HepG2 (cell line): ENCODE measurements around the gene CD9. TPM values are rescaled to one million over a fixed set of nuclear protein-coding genes. Genes with fewer than 3 reads are reported as not detected.

ENCODE experiments used
- ARNTL ChIP-seq: sonication (generic); formaldehyde crosslinking; IDR thresholded peaks from 2 replicates; pipeline ENCODE4 v1.4.0; 2020; ENCODE audit warnings: mild to moderate bottlenecking, missing genetic modification reagents
- CSRNP1 ChIP-seq: sonication (generic); formaldehyde crosslinking; IDR thresholded peaks from 2 replicates; pipeline ENCODE4 v1.8.1; 2023; ENCODE audit warnings: mild to moderate bottlenecking, missing genetic modification reagents
- DMTF1 ChIP-seq: sonication (generic); formaldehyde crosslinking; IDR thresholded peaks from 2 replicates; pipeline ENCODE4 v1.4.0; 2020; ENCODE audit warnings: mild to moderate bottlenecking, missing genetic modification reagents
- FIP1L1 ChIP-seq: fragments of 200-400 bp; formaldehyde crosslinking; IDR thresholded peaks from 2 replicates; pipeline ENCODE4 v1.6.1; 2018; ENCODE audit warnings: low read depth, mild to moderate bottlenecking, low read length, moderate library complexity, borderline replicate concordance; ENCODE audit not compliant: insufficient read depth
- FOXP1 ChIP-seq, 2 experiments: fragments of 450-650 bp in 1 of 2; IDR thresholded peaks; 2 replicates each; pipeline ENCODE4 v1.6.1; 2017 to 2018; ENCODE audit warnings: antibody characterized with exemption in 1 of 2
- MYNN ChIP-seq: sonication (generic); formaldehyde crosslinking; IDR thresholded peaks from 2 replicates; pipeline ENCODE4 v1.4.0; 2020; ENCODE audit warnings: mild to moderate bottlenecking, low read depth, missing genetic modification reagents
- ONECUT2 ChIP-seq: sonication (generic); formaldehyde crosslinking; IDR thresholded peaks from 2 replicates; pipeline ENCODE4 v1.4.0; 2020; ENCODE audit warnings: missing genetic modification reagents
- TMF1 ChIP-seq: sonication (generic); formaldehyde crosslinking; IDR thresholded peaks from 2 replicates; pipeline ENCODE4 v1.8.1; 2022; ENCODE audit warnings: low read depth, missing genetic modification reagents
- UBTF ChIP-seq: sonication (generic); formaldehyde crosslinking; IDR thresholded peaks from 2 replicates; pipeline ENCODE4 v1.4.0; 2020; ENCODE audit warnings: mild to moderate bottlenecking, missing genetic modification reagents
- ZBTB1 ChIP-seq: sonication (generic); formaldehyde crosslinking; IDR thresholded peaks from 2 replicates; pipeline ENCODE4 v1.4.0; 2020; ENCODE audit warnings: missing genetic modification reagents, borderline replicate concordance
- ZBTB4 ChIP-seq: sonication (generic); formaldehyde crosslinking; IDR thresholded peaks from 2 replicates; pipeline ENCODE4 v1.4.0; 2020; ENCODE audit warnings: missing genetic modification reagents, mild to moderate bottlenecking, borderline replicate concordance
- ZFP82 ChIP-seq: sonication (generic); formaldehyde crosslinking; IDR thresholded peaks from 2 replicates; pipeline ENCODE4 v1.5.1; 2020; ENCODE audit warnings: mild to moderate bottlenecking, missing genetic modification reagents, borderline replicate concordance
- ZNF10 ChIP-seq: sonication (generic); formaldehyde crosslinking; IDR thresholded peaks from 2 replicates; pipeline ENCODE4 v1.4.0; 2020; ENCODE audit warnings: mild to moderate bottlenecking, low read depth, missing genetic modification reagents, borderline replicate concordance
- ZNF496 ChIP-seq: sonication (generic); formaldehyde crosslinking; IDR thresholded peaks from 2 replicates; pipeline ENCODE4 v1.8.1; 2023; ENCODE audit warnings: mild to moderate bottlenecking, moderate library complexity, missing genetic modification reagents; ENCODE audit not compliant: insufficient replicate concordance
- ZNF614 ChIP-seq: IDR thresholded peaks from 2 replicates; pipeline ENCODE4 v1.6.1; 2018; ENCODE audit warnings: missing biosample characterization, missing genetic modification reagents, inconsistent platforms, borderline replicate concordance
- ZNF766 ChIP-seq: sonication (generic); formaldehyde crosslinking; IDR thresholded peaks from 2 replicates; pipeline ENCODE4 v1.5.0; 2020; ENCODE audit warnings: missing genetic modification reagents, borderline replicate concordance
- ZSCAN29 ChIP-seq: sonication (generic); formaldehyde crosslinking; conservative IDR thresholded peaks from 2 replicates; pipeline ENCODE4 v1.4.0; 2020; ENCODE audit warnings: mild to moderate bottlenecking, missing genetic modification reagents
- ZSCAN31 ChIP-seq: sonication (generic); formaldehyde crosslinking; IDR thresholded peaks from 2 replicates; pipeline ENCODE4 v1.5.0; 2020; ENCODE audit warnings: low read depth, mild to moderate bottlenecking, missing genetic modification reagents
- polyA plus RNA-seq, 8 experiments: library from polyadenylated mRNA; depleted of rRNA in 3 of 8; stranded (reverse) in 7 of 8; unstranded in 1 of 8; fragments of >200 nt; fragmentation: Illumina TruSeq in 4 of 8; extraction: Trizol in 4 of 8; gene quantifications; 2 replicates each; pipeline versions ENCODE4 v1.2.1 to v1.2.3, GENCODE V29; 2011 to 2016; ENCODE audit warnings: low read depth in 4 of 8, missing spikeins in 1 of 8, mixed read lengths in 1 of 8; ENCODE audit not compliant: insufficient read depth in 1 of 8
- total RNA-seq, 5 experiments: library from RNA; depleted of rRNA; stranded (reverse); fragments of >200 nt; fragmentation: Illumina TruSeq; extraction: Trizol; gene quantifications; 2 replicates each; pipeline ENCODE4 v1.2.3, GENCODE V29; 2016; ENCODE audit warnings: low read depth in 1 of 5

CD9 gene
- total and polyA plus RNA-seq, 2 of the 13 experiments (the other 11 are each of a cell fraction or from before 2014, with no cell fraction given) = 5.8 to 38.3 TPM

- TF ChIP-seq ARNTL (CRISPR knock-in tag) (no peak), ZNF766 (CRISPR knock-in tag) (peak; percentile 23; the same call in 1 of the 2 replicates), ZNF614 (CRISPR knock-in tag) (no peak), ZBTB4 (CRISPR knock-in tag) (peak; percentile 37; the same call in 1 of the 2 replicates), ZSCAN31 (no peak), ZNF10 (no peak), ONECUT2 (CRISPR knock-in tag) (no peak), FIP1L1 (no peak), ZSCAN29 (CRISPR knock-in tag) (no peak), FOXP1 (IDR thresholded peaks at IDR 0.05) (no peak), FOXP1 (CRISPR knock-in tag; IDR thresholded peaks at IDR 0.05) (no peak), DMTF1 (CRISPR knock-in tag) (no peak), ZNF496 (no peak), CSRNP1 (CRISPR knock-in tag) (no peak), MYNN (no peak), UBTF (CRISPR knock-in tag) (no peak), ZFP82 (no peak), TMF1 (CRISPR knock-in tag) (no peak), ZBTB1 (CRISPR knock-in tag) (no peak)
Measured at GRCh38 chr12:6195665-6196535, 4.3 kb upstream of the CD9 start (continued).
